ENCODE measurements around the gene DISC1. TPM values are rescaled to one million over a fixed set of nuclear protein-coding genes. Genes with fewer than 3 reads are reported as not detected.
A peak's percentile ranks its signal among the peaks of the same experiment; 100 is the strongest.

DISC1 gene
- total and polyA plus RNA-seq, 4 experiments from 2014 or later = 1.9 to 18.0 (median 10.0) TPM

DNA sequence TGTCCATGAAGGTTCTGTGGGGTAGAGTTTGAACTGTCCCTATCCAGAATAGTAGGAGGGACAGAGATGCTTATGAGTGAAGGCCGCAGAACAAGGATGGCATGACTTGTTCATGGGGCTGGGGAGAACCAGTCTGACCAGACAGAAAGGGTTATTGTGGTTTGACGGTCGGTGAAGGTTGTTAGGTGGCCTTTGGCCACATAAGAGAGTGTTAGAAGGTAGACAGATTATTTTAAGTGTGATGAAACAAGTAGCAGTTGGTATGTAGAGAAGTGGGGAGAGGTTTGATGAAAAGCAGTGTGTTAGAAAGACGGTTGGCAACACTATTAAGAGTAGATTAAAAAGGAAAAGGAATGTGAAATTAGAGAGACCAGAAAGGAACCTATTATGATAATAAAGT lies 355.1 kb downstream of the DISC1 start:
- Mint-ChIP-seq H3K27me3 (no peaks in the 10 kb centered on the region), H3K9me3 (peaks cover 0 to 11% (median 4%) of the 10 kb centered on the region in 8 donors), H3K4me1 (peaks cover 8 to 11% (median 9%) of the 10 kb centered on the region in 4 donors), H3K36me3 (peaks cover 3 to 12% of the 10 kb centered on the region in 2 donors), H3K27ac (peak overlapping the region in 2 of 7 donors; percentile 12 to 28), H3K4me3 (no peak overlapping the region)
- no peak for DNase-seq
- Histone ChIP-seq H3K27ac (ENCODE audit: low read depth, low read length) (no peak overlapping the region), H3K36me3 (ENCODE audit: insufficient read depth, low read length) (no peaks in the 10 kb centered on the region), H3K27me3 (ENCODE audit: insufficient read depth, low read length) (no peaks in the 10 kb centered on the region), H3K4me3 (ENCODE audit: low read length in 2 of 2) (no peak overlapping the region), H3K4me1 (ENCODE audit: insufficient read depth, low read length) (no peaks in the 10 kb centered on the region), H3K9me3 (ENCODE audit: control insufficient read depth in 1 of 2, low read length in 2 of 2) (no peaks in the 10 kb centered on the region)
- POLR2A ChIA-PET (ENCODE audit: partially characterized antibody) = no interaction called here
- CTCF ChIA-PET (ENCODE audit: partially characterized antibody) = interaction anchor here (1.5 to 1.6 kb wide), 2 partner anchors 13 to 115 kb away, joined by 3 read pairs; no protein-coding TSS in a partner anchor
- intact Hi-C loops (cut with micrococcal nuclease) = loop anchor here (5.0 kb wide), 1 partner anchor 114 kb away; no protein-coding TSS in a partner anchor

DNA sequence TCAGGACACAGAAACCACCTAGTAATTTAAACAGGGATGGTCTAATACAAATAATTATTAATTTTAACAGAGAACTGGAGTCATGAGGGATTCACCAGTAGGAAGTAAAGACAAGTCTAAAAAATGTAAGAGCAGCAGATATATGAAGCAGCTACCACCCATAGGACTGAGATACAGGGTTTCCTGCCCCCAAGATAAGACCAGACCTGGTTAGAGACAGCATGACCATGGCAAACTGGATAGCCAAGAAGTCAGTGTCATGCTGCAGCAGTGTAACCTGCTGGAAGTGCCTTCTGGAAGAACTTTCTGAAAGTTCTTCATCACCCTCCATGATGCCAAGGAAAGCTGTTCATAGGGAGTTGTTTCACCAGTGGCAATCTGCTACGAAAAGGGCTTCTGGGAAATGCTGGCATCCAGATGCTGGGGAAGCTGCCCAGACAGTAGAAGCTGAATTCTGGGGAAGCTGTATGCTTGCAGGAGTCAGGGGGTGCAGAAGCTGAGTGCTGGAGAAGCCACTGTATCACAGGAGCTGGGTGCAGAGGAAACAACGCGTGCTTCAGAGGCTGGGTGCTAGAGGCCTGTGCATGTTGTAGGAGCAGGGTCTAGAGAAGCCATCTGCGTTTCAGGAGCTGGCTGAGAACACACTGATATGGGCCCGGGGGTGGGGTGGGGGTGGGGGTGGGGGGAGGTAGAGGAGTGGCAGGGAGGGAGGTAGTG lies 356.4 kb downstream of the DISC1 start:
- Histone ChIP-seq H3K36me3 (ENCODE audit: insufficient read depth, low read length) (no peaks in the 10 kb centered on the region), H3K4me1 (ENCODE audit: insufficient read depth, low read length) (no peaks in the 10 kb centered on the region), H3K4me3 (ENCODE audit: low read length in 2 of 2) (no peak overlapping the region), H3K27me3 (ENCODE audit: insufficient read depth, low read length) (no peaks in the 10 kb centered on the region), H3K9me3 (ENCODE audit: control insufficient read depth in 1 of 2, low read length in 2 of 2) (no peaks in the 10 kb centered on the region), H3K27ac (ENCODE audit: low read depth, low read length) (no peak overlapping the region)
- no peak for DNase-seq
- intact Hi-C loops (cut with micrococcal nuclease) = loop anchor here (5.0 kb wide), 1 partner anchor 116 kb away; no protein-coding TSS in a partner anchor
- POLR2A ChIA-PET (ENCODE audit: partially characterized antibody) = interaction anchor here (0.6 kb wide), 1 partner anchor 222 kb away, joined by 3 read pairs; no protein-coding TSS in a partner anchor
- CTCF ChIA-PET (ENCODE audit: partially characterized antibody) = interaction anchor here (0.9 to 1.7 kb wide), 5 partner anchors 9 to 116 kb away, joined by 3 to 13 read pairs (median 3); no protein-coding TSS in a partner anchor
- Mint-ChIP-seq H3K4me3 (no peak overlapping the region), H3K36me3 (peaks cover 3 to 4% of the 10 kb centered on the region in 2 donors), H3K4me1 (peaks cover 8 to 11% (median 8%) of the 10 kb centered on the region in 4 donors), H3K9me3 (peaks cover 0 to 1% (median 0%) of the 10 kb centered on the region in 8 donors), H3K27ac (peak overlapping the region in 3 of 7 donors; percentile 31 to 71 (median 59)), H3K27me3 (no peaks in the 10 kb centered on the region)

DNA sequence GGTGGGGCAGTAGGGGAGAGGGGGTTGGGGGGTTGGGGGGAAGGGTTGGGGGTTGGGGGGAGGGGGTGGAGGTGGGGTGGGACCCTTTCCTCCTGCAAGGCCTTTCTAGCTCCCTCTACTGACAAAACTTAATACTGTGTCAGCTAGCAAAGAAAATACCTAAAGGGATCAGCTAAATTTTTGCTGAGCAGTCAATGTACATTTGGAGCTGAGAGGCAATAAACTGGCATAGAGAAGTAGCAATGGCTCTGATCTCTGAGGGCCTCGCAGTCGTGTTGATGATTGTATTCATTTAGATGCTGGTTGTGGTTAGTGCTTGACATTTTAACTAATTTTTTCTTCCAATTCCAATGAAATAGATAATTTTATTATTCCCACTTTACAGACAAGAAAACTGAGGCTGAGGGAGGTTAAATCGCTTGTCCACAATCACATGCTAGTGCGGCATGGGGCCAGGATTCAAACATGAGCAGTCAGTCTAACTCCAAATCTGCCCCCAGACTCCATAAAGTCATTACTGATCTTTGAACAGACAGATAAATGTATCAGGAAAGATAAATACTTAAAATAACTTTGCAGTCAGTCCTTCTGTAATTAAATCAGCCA lies 357.1 kb downstream of the DISC1 start:
- Histone ChIP-seq H3K27me3 (ENCODE audit: insufficient read depth, low read length) (no peaks in the 10 kb centered on the region), H3K9me3 (ENCODE audit: control insufficient read depth in 1 of 2, low read length in 2 of 2) (no peaks in the 10 kb centered on the region), H3K36me3 (ENCODE audit: insufficient read depth, low read length) (no peaks in the 10 kb centered on the region), H3K4me1 (ENCODE audit: insufficient read depth, low read length) (no peaks in the 10 kb centered on the region), H3K27ac (ENCODE audit: low read depth, low read length) (no peak overlapping the region), H3K4me3 (ENCODE audit: low read length in 2 of 2) (no peak overlapping the region)
- ChIA-PET CTCF (ENCODE audit: partially characterized antibody) (interaction anchor here (1.2 to 1.7 kb wide), 4 partner anchors 9 to 117 kb away, joined by 3 to 13 read pairs (median 3); no protein-coding TSS in a partner anchor), POLR2A (ENCODE audit: partially characterized antibody) (no interaction called here)
- no peak for DNase-seq
- Mint-ChIP-seq H3K9me3 (no peaks in the 10 kb centered on the region), H3K4me1 (peaks cover 8 to 11% (median 8%) of the 10 kb centered on the region in 4 donors), H3K27me3 (no peaks in the 10 kb centered on the region), H3K4me3 (no peak overlapping the region), H3K27ac (no peak overlapping the region), H3K36me3 (peaks cover 3 to 4% of the 10 kb centered on the region in 2 donors)
- intact Hi-C loops (cut with micrococcal nuclease) = loop anchor here (5.0 kb wide), 1 partner anchor 116 kb away; no protein-coding TSS in a partner anchor

DNA sequence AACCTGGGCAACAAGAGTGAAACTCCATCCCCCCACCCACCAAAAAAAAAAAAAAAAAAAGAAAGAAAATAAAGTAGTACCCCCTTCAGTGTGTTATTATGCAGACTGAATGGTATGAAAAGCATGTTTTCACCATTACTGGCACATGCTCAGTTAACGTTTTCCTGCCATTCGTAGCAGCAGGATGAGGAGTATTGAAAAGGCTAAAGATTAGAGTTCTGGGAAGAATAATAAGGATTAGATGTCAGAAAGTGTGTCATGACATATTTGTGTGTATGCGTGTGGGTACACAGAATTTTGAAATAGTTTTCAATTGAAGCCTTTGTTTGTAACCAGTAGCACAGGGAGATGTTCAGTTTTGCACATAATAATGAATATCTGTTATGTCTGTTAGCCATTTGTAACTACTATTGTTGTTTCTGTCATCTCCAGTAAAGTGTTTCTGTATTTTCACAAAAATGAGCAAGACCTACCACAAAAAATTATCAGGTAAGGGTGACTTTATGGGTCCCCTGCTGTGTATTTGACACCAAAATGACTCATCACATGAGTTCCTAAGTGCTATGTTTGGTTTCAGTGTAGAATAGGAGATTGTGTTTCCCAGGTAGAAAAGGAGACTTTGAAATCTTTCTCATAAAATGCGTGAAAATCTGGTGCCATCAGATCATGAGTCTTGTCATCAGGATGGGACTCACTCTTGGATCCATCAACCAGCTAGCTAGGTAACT lies 358.9 kb downstream of the DISC1 start:
- peaks cover 8 to 11% (median 8%) of the 10 kb centered on the region in 4 donors for H3K4me1 Mint-ChIP-seq

DNA sequence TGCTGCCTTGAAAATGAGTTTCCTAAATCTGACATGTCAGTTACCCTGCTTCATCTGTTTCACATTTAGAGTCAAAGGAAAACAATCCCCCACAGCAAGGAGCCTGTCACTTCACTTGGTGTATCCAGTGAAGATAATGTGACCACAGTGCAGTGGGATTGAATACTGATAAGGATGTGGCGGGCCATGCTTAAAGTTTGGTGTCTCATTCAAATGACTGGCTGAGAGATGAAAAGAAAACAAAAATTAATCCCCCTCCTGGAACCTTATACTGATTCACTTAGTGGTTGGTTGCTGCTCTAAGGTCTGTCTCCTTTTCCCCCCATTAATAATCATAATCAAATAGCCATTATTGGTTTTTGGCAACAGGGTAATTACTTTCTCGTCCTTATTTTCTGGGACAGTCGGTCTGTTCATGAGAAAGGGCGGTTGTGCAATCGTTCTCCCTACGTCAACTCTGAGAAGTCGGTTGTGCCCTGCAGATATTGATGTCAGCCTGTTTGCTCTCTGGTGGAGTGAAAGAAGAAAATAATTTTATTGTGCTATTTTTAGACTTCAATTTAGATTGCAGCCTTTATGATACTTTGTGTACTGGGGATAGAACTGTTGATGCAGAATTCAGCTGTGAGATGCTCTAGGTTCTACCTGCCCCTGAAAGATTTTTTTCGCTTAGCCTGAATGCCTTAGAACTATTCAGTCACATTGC lies 360.2 kb downstream of the DISC1 start:
- Mint-ChIP-seq H3K9me3 (no peaks in the 10 kb centered on the region), H3K4me3 (no peak overlapping the region), H3K4me1 (peaks cover 2 to 8% (median 7%) of the 10 kb centered on the region in 4 donors), H3K36me3 (peaks cover 4 to 6% of the 10 kb centered on the region in 2 donors), H3K27ac (peak overlapping the region in 2 of 7 donors; percentile 49 to 54), H3K27me3 (no peaks in the 10 kb centered on the region)
- no peaks in the 10 kb centered on the region for H3K4me1 ChIP-seq (ENCODE audit: insufficient read depth, low read length)
- ChIA-PET CTCF (ENCODE audit: partially characterized antibody) (interaction anchor here (0.9 to 1.1 kb wide), 2 partner anchors 46 to 395 kb away, joined by 3 read pairs; no protein-coding TSS in a partner anchor), POLR2A (ENCODE audit: partially characterized antibody) (no interaction called here)
- H3K36me3 ChIP-seq (ENCODE audit: insufficient read depth, low read length) = no peaks in the 10 kb centered on the region
- H3K27ac ChIP-seq (ENCODE audit: low read depth, low read length) = no peak overlapping the region
- H3K27me3 ChIP-seq (ENCODE audit: insufficient read depth, low read length) = no peaks in the 10 kb centered on the region
- no peaks in the 10 kb centered on the region for H3K9me3 ChIP-seq (ENCODE audit: control insufficient read depth in 1 of 2, low read length in 2 of 2)
- intact Hi-C loops (cut with micrococcal nuclease) = no loop called here
- DNase-seq = no peak
- no peak overlapping the region for H3K4me3 ChIP-seq (ENCODE audit: low read length in 2 of 2)

More for the DNA sequence above, 358.9 kb downstream of the DISC1 start:
- ChIA-PET CTCF (ENCODE audit: partially characterized antibody) (interaction anchor here (0.5 kb wide), 1 partner anchor 69 kb away, joined by 3 read pairs; no protein-coding TSS in a partner anchor), POLR2A (ENCODE audit: partially characterized antibody) (no interaction called here)
- intact Hi-C loops (cut with micrococcal nuclease) = no loop called here
- Histone ChIP-seq H3K36me3 (ENCODE audit: insufficient read depth, low read length) (no peaks in the 10 kb centered on the region), H3K9me3 (ENCODE audit: control insufficient read depth in 1 of 2, low read length in 2 of 2) (no peaks in the 10 kb centered on the region), H3K27me3 (ENCODE audit: insufficient read depth, low read length) (no peaks in the 10 kb centered on the region), H3K4me1 (ENCODE audit: insufficient read depth, low read length) (no peaks in the 10 kb centered on the region), H3K27ac (ENCODE audit: low read depth, low read length) (no peak overlapping the region), H3K4me3 (ENCODE audit: low read length in 2 of 2) (no peak overlapping the region)
- Mint-ChIP-seq H3K27me3 (no peaks in the 10 kb centered on the region), H3K27ac (no peak overlapping the region), H3K36me3 (peaks cover 4 to 5% of the 10 kb centered on the region in 2 donors), H3K4me3 (no peak overlapping the region), H3K9me3 (no peaks in the 10 kb centered on the region)
- DNase-seq = no peak

DNA sequence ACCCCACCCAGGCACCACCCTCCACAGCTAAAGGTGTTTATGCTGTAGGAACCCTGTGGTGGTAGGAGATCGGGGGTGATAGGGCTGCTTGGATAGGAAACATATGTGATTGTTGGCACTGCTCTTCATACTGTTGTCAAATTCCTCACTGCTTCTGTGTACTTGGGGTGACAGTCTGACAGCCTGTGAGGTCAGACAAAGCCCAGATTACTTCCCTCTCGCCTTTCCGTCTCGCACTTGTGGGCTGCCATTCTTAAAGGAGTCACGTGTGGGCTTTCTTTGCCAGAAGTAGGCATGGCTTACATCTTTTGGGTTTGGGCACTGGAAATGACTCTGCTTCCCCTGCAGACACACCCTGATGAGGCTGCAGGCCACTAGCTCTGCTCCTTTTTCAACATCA lies 363.8 kb downstream of the DISC1 start:
- Histone ChIP-seq H3K36me3 (ENCODE audit: insufficient read depth, low read length) (no peaks in the 10 kb centered on the region), H3K4me3 (ENCODE audit: low read length in 2 of 2) (no peak overlapping the region), H3K27ac (ENCODE audit: low read depth, low read length) (no peak overlapping the region), H3K4me1 (ENCODE audit: insufficient read depth, low read length) (no peaks in the 10 kb centered on the region), H3K9me3 (ENCODE audit: control insufficient read depth in 1 of 2, low read length in 2 of 2) (no peaks in the 10 kb centered on the region), H3K27me3 (ENCODE audit: insufficient read depth, low read length) (no peaks in the 10 kb centered on the region)
- H3K36me3 Mint-ChIP-seq = peaks cover 3 to 12% of the 10 kb centered on the region in 2 donors
- intact Hi-C loops (cut with micrococcal nuclease) = no loop called here
- peaks cover 0 to 2% (median 0%) of the 10 kb centered on the region in 8 donors for H3K9me3 Mint-ChIP-seq
- H3K27me3 Mint-ChIP-seq = no peaks in the 10 kb centered on the region
- H3K4me3 Mint-ChIP-seq = no peak overlapping the region
- DNase-seq = no peak
- H3K27ac Mint-ChIP-seq = no peak overlapping the region
- CTCF ChIA-PET (ENCODE audit: partially characterized antibody) = interaction anchor here (1.3 kb wide), 1 partner anchor 234 kb away, joined by 3 read pairs; no protein-coding TSS in a partner anchor
- no peaks in the 10 kb centered on the region for H3K4me1 Mint-ChIP-seq
- POLR2A ChIA-PET (ENCODE audit: partially characterized antibody) = no interaction called here

Data from CD4-positive, alpha-beta memory T cell (primary cell).